ENCODE data around the gene UNC45A. TPM values are rescaled to one million over a fixed set of nuclear protein-coding genes. Genes with fewer than 3 reads are reported as not detected.

Gene UNC45A
- total and polyA plus RNA-seq, 2 of the 13 experiments (the other 11 are each of a cell fraction or from before 2014, with no cell fraction given), result 33.8 to 39.7 TPM

DNA sequence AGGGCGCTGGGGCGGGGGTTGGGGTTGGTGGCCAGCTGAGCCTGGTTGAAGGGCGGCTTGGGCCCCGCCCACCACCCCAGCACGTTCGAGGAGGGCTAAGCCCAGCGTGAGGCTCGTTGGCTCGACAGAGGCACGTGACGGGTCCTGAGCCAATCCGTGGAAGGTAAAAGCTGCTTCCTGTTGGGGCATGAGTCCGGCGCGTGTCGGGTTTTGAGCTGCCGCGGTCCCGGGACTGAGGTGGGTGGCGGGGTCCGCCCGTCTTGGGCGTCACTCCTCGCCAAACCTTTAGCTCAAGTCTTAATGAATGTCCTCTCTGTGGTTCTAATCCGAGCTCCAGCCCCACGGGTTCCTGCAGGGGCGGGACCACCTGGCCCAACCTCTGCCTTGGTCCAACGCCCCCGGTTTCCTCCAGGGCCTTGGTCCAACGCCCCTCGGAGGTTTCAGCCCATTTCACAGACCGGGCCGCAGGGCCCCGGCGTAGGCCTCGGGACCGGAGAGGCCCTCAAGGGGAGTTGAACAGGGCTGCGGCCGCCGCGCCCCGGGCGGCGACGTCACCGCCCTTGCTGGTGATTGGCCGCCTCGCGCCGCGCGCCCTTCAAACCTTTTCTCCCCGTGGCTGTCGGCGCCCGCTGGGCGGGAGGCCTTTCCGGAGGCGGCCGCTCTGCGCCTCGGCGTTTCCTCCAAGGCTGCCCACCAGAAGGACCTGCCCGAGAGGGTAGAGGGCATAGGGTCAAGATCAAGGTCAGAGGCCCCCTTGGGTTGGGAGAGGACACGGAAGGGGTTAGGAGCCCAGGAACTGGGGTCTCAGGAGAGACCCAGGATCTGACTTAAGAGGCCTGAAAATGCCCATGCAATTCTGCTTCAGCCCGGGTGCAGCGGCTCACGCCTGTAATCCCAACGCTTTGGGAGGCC, 19.9 kb downstream of the UNC45A start, which contains the start of gene RCCD1 (continued):
- TF ChIP-seq AFF4 (CRISPR knock-in tag; IDR thresholded peaks at IDR 0.05), result peak; percentile 70; the same call in 1 of the 2 replicates
- no peak for TF ChIP-seq HDAC6 (IDR thresholded peaks at IDR 0.05; ENCODE audit: low read depth, low read length)
- TF ChIP-seq, protein P1, sequence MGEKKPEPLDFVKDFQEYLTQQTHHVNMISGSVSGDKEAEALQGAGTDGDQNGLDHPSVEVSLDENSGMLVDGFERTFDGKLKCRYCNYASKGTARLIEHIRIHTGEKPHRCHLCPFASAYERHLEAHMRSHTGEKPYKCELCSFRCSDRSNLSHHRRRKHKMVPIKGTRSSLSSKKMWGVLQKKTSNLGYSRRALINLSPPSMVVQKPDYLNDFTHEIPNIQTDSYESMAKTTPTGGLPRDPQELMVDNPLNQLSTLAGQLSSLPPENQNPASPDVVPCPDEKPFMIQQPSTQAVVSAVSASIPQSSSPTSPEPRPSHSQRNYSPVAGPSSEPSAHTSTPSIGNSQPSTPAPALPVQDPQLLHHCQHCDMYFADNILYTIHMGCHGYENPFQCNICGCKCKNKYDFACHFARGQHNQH (CRISPR knock-in tag; IDR thresholded peaks at IDR 0.05), result peak; percentile 55; the same call in 1 of the 2 replicates
- 0 out of 2 replicates have a peak, but pooled peaks have one; percentile 56 for TF ChIP-seq KDM1A (CRISPR knock-in tag; IDR thresholded peaks at IDR 0.05)
- peak; percentile 97 for TF ChIP-seq ARID4A (CRISPR knock-in tag; IDR thresholded peaks at IDR 0.05; ENCODE audit: borderline replicate concordance)
- no peak for TF ChIP-seq MTA3 (CRISPR knock-in tag; IDR thresholded peaks at IDR 0.05)
- TF ChIP-seq SRF (IDR thresholded peaks at IDR 0.05; ENCODE audit: low read depth, low read length), result no peak
- peak; percentile 80 for TF ChIP-seq ZNF441 (CRISPR knock-in tag; IDR thresholded peaks at IDR 0.05; ENCODE audit: borderline replicate concordance)
- TF ChIP-seq SMARCC2 (IDR thresholded peaks at IDR 0.05), result no peak
- TF ChIP-seq WIZ (CRISPR knock-in tag; IDR thresholded peaks at IDR 0.05), result no peak
- TF ChIP-seq ZNF761 (CRISPR knock-in tag; conservative IDR thresholded peaks at IDR 0.05), result no peak
- peak; percentile 84 for TF ChIP-seq KLF12 (CRISPR knock-in tag; IDR thresholded peaks at IDR 0.05; ENCODE audit: borderline replicate concordance)
- TF ChIP-seq HNRNPUL1 (IDR thresholded peaks at IDR 0.05; ENCODE audit: low read depth, low read length), result no peak
- TF ChIP-seq ZNF30 (CRISPR knock-in tag; IDR thresholded peaks at IDR 0.05), result no peak
- TF ChIP-seq HNRNPL (IDR thresholded peaks at IDR 0.05; ENCODE audit: low read depth, low read length), result no peak
- TF ChIP-seq ATF7 (IDR thresholded peaks at IDR 0.05), result peak; percentile 41; the same call in 1 of the 2 replicates
- peak; percentile 90 for TF ChIP-seq ATF7 (CRISPR knock-in tag; IDR thresholded peaks at IDR 0.05)
- TF ChIP-seq ZNF75D (CRISPR knock-in tag; IDR thresholded peaks at IDR 0.05; ENCODE audit: borderline replicate concordance), result peak; percentile 71; the same call in 1 of the 2 replicates
- no peak for TF ChIP-seq AHR (CRISPR knock-in tag; IDR thresholded peaks at IDR 0.05)
- no peak for TF ChIP-seq ESRRA (CRISPR knock-in tag; IDR thresholded peaks at IDR 0.05; ENCODE audit: low read depth)

Measured in HepG2 (cell line).